Ovary (tissue), 3 donors: ENCODE results near the gene LIMK2.

Experiments used
- EP300 ChIP-seq: sonication (generic); formaldehyde crosslinking; IDR thresholded peaks from one replicate; pipeline ENCODE4 v1.6.1; 2017; ENCODE audit warnings: antibody characterized with exemption
- POLR2A ChIP-seq: fragments of 450-650 bp; IDR thresholded peaks from one replicate; pipeline ENCODE4 v1.6.1; 2017; ENCODE audit warnings: antibody characterized with exemption, mild to moderate bottlenecking, moderate library complexity
- TF ChIP-seq, protein P1 (sequence below), 3 donors: fragments of 450-650 bp in 2 of 3; fragments of 200-600 bp in 1 of 3; IDR thresholded peaks; one replicate each; pipeline versions ENCODE4 v1.5.1 to v1.8.0; 2016 to 2022; ENCODE audit warnings: antibody characterized with exemption in 3 of 3, mild to moderate bottlenecking in 1 of 3
- donor health status: DM: no; HTN: no; CAD: no.

DNA sequence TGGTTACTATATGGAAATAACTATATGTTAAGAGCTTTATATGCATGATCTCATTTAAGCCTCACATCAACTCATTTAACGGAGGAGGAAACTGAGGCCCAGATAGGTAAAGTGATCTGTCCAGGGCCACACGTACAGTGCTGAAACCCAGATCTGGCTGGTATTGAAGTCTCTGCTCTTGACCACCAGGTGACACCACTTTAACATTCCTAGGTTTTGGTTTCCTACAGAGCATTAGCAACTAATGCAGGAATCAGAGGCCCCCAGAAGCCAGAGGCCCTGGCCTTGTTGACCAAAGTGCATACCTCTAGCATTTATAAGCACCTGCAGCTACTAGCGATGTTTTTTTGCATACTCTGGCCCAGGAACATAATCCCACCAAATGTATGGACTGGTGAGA is 12.9 kb upstream of the LIMK2 start:
- TF ChIP-seq, protein P1, sequence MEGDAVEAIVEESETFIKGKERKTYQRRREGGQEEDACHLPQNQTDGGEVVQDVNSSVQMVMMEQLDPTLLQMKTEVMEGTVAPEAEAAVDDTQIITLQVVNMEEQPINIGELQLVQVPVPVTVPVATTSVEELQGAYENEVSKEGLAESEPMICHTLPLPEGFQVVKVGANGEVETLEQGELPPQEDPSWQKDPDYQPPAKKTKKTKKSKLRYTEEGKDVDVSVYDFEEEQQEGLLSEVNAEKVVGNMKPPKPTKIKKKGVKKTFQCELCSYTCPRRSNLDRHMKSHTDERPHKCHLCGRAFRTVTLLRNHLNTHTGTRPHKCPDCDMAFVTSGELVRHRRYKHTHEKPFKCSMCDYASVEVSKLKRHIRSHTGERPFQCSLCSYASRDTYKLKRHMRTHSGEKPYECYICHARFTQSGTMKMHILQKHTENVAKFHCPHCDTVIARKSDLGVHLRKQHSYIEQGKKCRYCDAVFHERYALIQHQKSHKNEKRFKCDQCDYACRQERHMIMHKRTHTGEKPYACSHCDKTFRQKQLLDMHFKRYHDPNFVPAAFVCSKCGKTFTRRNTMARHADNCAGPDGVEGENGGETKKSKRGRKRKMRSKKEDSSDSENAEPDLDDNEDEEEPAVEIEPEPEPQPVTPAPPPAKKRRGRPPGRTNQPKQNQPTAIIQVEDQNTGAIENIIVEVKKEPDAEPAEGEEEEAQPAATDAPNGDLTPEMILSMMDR (IDR thresholded peaks at IDR 0.05): no peak
- TF ChIP-seq EP300 (no peak), POLR2A (no peak)
